ENCODE data around the gene TEX14.

The TEX14 gene

DNA sequence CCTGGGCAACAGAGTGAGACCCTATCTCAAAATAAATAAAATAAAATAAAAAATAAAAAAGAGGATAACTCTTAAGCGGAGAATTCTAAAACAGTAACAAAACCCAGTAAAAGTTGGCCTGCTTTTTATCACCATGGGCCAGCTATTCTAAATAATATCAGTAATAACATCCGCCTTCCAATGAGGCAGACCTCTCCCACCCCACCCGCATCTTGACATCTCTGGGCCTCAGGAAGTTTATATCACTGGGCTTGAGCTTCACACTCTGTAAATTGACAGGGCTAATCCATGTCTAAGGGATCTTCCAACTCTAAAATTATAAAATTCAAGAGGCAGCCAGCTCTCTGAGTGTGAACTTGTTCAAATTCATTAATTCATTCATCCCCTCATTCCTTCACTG lies 94.5 kb downstream of the TEX14 start:
- no peak overlapping the region for H3K4me3 ChIP-seq (ENCODE audit: low read depth, low read length)
- TF ChIP-seq, protein P1, sequence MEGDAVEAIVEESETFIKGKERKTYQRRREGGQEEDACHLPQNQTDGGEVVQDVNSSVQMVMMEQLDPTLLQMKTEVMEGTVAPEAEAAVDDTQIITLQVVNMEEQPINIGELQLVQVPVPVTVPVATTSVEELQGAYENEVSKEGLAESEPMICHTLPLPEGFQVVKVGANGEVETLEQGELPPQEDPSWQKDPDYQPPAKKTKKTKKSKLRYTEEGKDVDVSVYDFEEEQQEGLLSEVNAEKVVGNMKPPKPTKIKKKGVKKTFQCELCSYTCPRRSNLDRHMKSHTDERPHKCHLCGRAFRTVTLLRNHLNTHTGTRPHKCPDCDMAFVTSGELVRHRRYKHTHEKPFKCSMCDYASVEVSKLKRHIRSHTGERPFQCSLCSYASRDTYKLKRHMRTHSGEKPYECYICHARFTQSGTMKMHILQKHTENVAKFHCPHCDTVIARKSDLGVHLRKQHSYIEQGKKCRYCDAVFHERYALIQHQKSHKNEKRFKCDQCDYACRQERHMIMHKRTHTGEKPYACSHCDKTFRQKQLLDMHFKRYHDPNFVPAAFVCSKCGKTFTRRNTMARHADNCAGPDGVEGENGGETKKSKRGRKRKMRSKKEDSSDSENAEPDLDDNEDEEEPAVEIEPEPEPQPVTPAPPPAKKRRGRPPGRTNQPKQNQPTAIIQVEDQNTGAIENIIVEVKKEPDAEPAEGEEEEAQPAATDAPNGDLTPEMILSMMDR (IDR thresholded peaks at IDR 0.05; ENCODE audit: borderline replicate concordance, insufficient read depth, low read depth, low read length): no peak

DNA sequence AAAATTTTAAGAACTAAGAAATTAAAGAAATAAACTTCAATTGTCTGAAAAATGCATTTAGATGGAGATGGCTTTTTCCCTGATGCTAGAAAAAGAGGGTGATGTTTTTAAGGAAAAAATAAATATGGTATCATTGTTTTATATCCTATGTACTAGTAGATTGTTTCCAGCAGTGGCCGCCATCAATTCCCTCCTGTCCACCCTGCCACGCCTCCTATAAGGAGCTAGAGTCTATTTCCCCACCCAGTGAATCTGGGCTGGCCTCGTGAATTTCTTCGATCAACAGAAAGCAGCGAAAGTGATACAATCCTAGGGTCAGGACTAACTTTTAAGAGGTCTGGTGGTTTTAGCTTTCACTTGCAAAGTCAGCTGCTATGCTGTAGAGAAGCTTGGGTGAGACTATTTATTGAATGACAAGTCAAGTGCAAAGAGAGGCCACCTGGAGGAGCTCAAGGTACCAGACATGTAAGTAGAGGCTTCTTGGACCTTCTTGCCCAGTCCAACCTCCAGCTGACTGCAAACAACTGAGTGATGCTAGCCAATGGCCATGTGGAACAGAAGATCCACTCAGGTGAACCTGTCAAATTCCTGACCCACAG lies 96.6 kb downstream of the TEX14 start:
- TF ChIP-seq, protein P1 (IDR thresholded peaks at IDR 0.05; ENCODE audit: borderline replicate concordance, insufficient read depth, low read depth, low read length): peak; percentile 21; the same call in 1 of the 2 replicates

DNA sequence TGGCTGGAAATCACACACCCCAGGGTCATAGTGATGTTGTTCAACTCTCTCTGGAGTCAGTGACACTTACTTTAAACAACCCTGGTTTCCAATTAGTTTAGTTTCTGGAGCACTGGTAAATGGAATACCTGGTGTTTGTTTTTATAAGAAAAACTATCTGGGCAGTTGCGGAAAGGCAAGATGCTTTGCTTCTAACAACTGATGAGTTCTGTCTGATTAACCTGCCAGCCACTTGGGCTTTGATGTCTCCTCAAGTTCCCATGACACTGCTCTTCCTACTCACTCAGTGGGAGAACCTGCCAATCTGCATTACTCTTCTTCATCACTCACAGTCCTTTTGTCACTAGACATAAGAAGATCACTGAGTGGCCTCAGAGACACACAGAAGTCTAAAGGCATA lies 98.7 kb downstream of the TEX14 start:
- TF ChIP-seq, protein P1 (IDR thresholded peaks at IDR 0.05; ENCODE audit: borderline replicate concordance, insufficient read depth, low read depth, low read length): no peak
- no peak overlapping the region for H3K4me3 ChIP-seq (ENCODE audit: low read depth, low read length)

More for the DNA sequence above, 96.6 kb downstream of the TEX14 start:
- no peak overlapping the region for H3K4me3 ChIP-seq (ENCODE audit: low read depth, low read length)

DNA sequence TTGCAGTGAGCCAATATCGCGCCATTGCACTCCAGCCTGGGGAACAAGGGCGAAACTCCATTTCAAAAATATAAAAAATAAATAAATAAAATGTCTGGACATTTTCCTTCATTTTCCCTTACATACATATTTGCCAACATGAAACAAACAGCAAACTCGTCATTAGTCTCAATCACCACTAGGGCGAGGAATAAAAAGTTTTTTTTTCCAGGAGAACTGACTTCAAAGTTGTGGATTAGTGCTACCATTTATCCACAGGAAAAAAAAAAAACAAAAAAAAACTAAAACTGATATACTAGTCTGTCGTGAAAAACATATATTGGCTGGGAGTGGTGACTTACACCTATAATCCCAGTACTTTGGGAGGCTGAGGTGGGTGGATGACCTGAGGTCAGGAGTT lies 100.4 kb downstream of the TEX14 start:
- no peak overlapping the region for H3K4me3 ChIP-seq (ENCODE audit: low read depth, low read length)
- TF ChIP-seq, protein P1 (IDR thresholded peaks at IDR 0.05; ENCODE audit: borderline replicate concordance, insufficient read depth, low read depth, low read length): no peak

DNA sequence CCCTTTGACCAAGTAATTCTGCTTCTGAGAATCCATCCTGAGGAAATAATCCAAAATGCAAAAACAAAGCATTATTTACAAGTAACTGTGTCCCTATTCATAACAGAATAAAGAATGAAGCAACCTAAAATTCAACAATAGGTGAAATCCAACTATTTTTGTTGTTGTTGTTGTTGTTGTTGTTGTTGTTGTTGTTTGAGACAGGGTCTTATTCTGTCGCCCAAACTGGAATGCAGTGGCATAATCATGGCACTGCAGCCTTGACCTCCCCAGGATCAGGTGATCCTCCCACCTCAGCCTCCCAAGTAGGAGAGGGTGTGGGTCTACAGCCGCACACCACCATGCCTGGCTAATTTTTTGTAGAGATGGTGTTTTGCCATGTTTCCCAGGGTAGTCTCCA lies 101.5 kb downstream of the TEX14 start:
- TF ChIP-seq, protein P1 (IDR thresholded peaks at IDR 0.05; ENCODE audit: borderline replicate concordance, insufficient read depth, low read depth, low read length): no peak
- H3K4me3 ChIP-seq (ENCODE audit: low read depth, low read length): no peak overlapping the region

DNA sequence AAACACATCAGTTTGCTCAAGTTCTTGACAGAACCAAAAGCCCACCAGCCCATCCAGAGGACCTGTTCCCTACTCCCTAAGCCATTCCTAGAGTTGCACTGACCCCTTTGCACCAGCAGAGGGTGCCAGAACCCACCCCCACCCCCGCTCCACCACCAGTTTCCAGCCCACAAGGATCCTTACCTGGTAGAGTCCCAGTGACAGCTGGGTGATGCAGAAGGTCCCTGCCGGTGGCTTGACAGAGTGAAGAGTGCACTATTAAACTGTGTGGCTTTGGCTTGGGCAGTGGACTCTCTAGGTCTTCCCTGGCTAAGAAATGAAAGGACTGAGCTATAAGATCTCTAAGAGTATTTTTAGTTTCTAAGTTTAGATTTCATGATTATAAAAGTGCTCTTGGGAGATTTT lies 104.1 kb downstream of the TEX14 start:
- H3K4me3 ChIP-seq (ENCODE audit: low read depth, low read length): no peak overlapping the region
- TF ChIP-seq, protein P1 (IDR thresholded peaks at IDR 0.05; ENCODE audit: borderline replicate concordance, insufficient read depth, low read depth, low read length): peak; percentile 96

DNA sequence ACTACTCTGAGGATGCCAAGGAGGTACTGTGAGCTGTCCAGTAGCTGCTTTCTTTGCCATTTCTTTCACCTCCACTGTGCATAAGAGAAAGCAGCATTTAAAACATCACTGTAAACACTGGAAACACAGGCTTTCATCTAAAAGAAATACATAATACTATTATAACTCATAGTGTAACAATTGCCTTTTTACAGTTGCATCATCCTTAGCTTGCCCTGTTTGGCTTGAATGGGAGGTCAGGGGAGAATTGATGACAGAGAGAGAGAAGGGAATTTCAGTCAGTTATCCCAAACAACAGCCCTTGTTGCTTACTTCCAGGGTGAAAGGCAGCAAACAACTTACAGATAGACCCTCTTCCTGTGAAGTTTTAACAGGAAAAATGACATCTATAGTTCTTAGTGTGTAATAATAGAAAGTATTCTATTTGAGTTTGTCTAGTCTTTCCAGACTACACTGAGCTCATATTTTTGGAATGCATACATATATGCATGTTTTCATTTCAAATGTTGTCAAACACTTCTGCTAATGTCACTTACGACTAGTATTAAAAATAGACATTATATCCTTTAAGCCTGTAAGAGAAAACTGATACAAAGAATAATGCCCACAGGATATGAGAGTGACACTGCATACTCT lies 105.7 kb downstream of the TEX14 start:
- H3K4me3 ChIP-seq (ENCODE audit: low read depth, low read length): no peak overlapping the region
- TF ChIP-seq, protein P1 (IDR thresholded peaks at IDR 0.05; ENCODE audit: borderline replicate concordance, insufficient read depth, low read depth, low read length): no peak

Measured in GM12875 (cell line).